ENCODE measurements around the gene ITPR1.

Gene ITPR1

DNA sequence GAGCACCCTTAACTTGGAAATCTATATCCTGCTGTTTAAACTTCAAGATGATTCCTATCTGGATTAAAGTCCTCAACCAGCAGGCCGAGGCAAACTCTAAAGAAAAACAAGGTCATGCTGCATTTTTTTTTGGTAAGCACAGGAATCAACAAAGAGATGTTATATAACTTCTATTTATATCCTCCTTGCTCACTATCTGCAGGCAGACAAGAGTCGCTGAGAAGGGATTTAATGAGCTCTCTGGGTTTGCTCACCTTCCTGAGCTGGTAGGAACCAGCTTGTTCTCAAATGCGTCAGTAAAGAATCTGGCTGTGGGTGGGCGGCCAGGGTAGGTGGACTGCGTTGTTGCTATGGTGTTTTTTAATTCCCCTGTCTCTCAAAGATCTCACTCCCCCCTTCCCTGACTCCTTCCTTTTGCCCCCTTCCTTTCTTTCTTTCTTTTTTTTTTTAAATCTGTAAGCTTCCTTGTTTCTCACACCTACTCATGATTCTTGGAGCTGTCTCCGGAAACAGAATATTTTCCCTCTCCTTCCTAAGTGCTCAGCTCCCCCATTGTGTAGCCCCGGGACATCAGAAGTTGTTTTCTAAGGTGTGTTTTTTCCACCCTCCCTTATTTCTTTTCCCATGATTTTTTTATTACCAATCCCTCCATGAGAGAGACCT is 257.3 kb downstream of the ITPR1 start:
- H3K4me3 ChIP-seq (ENCODE audit: low read depth, low read length): peak overlapping the region; percentile 55
- DNase-seq (ENCODE audit: low read depth): peak; percentile 68
- TF ChIP-seq MYC (IDR thresholded peaks at IDR 0.05; ENCODE audit: low read depth, low read length): 0 out of 2 replicates have a peak, but pooled peaks have one; percentile 14
- TF ChIP-seq, protein P1, sequence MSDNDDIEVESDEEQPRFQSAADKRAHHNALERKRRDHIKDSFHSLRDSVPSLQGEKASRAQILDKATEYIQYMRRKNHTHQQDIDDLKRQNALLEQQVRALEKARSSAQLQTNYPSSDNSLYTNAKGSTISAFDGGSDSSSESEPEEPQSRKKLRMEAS (IDR thresholded peaks at IDR 0.05; ENCODE audit: low read depth, low read length): peak; percentile 37; the same call in 1 of the 2 replicates
- TF ChIP-seq POLR2A (IDR thresholded peaks at IDR 0.05; ENCODE audit: extremely low read depth, insufficient read length): no peak

DNA sequence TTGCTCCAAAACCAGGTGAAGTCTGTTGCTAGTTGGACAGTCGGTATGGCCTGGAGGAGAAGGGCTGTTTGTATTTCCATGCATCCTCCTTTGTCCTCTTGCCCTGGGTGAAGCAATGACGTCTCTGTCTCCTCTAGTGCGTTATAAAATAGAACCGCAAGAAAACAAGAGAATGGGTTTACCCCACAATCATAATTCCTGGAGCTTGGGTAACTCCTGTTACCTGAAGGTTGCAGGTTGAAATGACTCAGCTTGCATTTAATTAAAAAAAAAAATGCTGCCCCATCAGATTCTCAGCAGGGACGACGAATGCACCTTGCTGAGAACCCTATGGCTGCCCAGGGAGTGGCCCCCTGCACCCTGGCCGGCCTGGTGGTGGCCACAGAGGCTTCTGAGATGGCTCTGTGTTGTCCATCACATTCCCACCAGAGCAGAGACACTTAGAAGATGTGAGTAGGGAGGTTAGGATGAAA is 257.9 kb downstream of the ITPR1 start:
- H3K4me3 ChIP-seq (ENCODE audit: low read depth, low read length): peak overlapping the region; percentile 55
- DNase-seq (ENCODE audit: low read depth): peak; percentile 39
- TF ChIP-seq POLR2A (IDR thresholded peaks at IDR 0.05; ENCODE audit: extremely low read depth, insufficient read length): no peak
- TF ChIP-seq, protein P1 (IDR thresholded peaks at IDR 0.05; ENCODE audit: low read depth, low read length): no peak

DNA sequence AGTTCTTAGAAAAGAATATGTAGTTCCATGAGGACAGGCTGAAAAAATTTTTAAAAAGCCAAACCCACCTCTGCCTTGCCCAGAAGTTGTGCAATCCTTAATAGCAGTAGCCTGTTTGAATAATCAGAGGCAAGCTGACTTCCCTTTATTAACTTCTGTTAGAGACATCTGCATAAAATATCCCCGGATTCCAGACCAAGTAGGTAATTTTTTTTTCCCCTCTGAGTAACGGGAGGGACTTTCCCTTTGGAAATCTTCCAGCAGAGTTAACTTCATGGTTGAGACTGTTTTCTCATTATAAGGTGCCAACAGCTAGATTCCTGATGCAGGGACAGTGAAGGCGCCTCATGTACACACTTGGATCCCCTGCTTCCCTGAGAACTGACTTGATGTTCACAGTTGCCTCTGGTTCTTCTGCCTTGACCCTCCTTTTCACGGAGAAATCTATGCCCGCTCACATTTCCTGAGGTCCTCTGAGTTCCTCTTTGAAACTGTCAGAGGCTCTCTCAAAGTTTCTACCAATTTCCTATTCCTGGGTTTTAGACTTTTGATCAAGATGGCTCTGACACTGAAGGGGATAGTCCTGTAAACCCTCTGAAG is 258.5 kb downstream of the ITPR1 start:
- TF ChIP-seq MYC (IDR thresholded peaks at IDR 0.05; ENCODE audit: low read depth, low read length) (no peak), POLR2A (IDR thresholded peaks at IDR 0.05; ENCODE audit: extremely low read depth, insufficient read length) (no peak)
- TF ChIP-seq, protein P1 (IDR thresholded peaks at IDR 0.05; ENCODE audit: low read depth, low read length): no peak
- TF ChIP-seq, protein P2, sequence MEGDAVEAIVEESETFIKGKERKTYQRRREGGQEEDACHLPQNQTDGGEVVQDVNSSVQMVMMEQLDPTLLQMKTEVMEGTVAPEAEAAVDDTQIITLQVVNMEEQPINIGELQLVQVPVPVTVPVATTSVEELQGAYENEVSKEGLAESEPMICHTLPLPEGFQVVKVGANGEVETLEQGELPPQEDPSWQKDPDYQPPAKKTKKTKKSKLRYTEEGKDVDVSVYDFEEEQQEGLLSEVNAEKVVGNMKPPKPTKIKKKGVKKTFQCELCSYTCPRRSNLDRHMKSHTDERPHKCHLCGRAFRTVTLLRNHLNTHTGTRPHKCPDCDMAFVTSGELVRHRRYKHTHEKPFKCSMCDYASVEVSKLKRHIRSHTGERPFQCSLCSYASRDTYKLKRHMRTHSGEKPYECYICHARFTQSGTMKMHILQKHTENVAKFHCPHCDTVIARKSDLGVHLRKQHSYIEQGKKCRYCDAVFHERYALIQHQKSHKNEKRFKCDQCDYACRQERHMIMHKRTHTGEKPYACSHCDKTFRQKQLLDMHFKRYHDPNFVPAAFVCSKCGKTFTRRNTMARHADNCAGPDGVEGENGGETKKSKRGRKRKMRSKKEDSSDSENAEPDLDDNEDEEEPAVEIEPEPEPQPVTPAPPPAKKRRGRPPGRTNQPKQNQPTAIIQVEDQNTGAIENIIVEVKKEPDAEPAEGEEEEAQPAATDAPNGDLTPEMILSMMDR (IDR thresholded peaks at IDR 0.05; ENCODE audit: low read depth, low read length): no peak
- H3K4me3 ChIP-seq (ENCODE audit: low read depth, low read length): peak overlapping the region; percentile 55
- peak; percentile 85 for DNase-seq (ENCODE audit: low read depth)

DNA sequence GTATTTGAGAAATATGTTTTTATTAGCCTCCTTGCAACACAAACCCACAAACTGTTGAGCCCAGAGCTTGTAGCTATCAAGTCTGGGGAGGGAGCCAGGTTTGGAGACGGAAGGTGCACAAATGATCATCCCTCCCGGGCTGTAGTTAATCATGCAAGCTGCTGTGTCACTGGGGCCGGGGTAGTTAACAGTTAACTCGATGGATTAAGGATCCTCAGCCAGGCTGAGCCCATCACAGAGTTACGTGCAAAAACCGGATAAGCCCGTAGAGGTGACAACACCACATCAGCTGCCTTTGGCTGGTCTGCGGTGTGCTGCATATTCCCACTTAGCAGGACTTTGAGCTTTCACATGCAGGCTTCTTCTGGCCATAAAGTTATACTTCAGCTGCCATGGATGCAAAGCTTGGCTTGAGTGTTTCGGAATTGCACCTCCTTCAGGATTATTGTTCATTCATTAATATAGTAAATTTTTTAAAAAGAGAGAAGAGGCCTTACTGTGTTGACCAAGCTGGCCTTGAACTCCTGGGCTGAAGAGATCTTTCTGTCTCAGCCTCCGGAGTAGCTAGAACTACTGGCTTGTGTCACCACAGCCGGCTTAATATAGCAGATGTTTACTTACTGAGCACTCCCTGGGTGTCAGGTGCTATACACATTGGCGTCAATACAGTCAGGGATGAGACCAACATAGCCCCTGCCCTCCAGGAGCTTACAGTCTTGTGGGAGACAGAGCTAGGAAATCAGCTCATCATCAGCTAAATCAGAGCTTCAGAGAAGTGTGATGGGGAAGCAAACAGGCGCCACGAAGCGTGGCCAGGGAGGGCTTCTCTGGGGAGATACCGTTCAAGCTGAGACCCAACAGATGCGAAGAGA is 259.3 kb downstream of the ITPR1 start:
- DNase-seq (ENCODE audit: low read depth): peak; percentile 99
- TF ChIP-seq MYC (IDR thresholded peaks at IDR 0.05; ENCODE audit: low read depth, low read length) (peak; percentile 66), POLR2A (IDR thresholded peaks at IDR 0.05; ENCODE audit: extremely low read depth, insufficient read length) (no peak)
- TF ChIP-seq, protein P2 (IDR thresholded peaks at IDR 0.05; ENCODE audit: low read depth, low read length): no peak
- TF ChIP-seq, protein P1 (IDR thresholded peaks at IDR 0.05; ENCODE audit: low read depth, low read length): peak; percentile 53
- H3K4me3 ChIP-seq (ENCODE audit: low read depth, low read length): peak overlapping the region; percentile 55

DNA sequence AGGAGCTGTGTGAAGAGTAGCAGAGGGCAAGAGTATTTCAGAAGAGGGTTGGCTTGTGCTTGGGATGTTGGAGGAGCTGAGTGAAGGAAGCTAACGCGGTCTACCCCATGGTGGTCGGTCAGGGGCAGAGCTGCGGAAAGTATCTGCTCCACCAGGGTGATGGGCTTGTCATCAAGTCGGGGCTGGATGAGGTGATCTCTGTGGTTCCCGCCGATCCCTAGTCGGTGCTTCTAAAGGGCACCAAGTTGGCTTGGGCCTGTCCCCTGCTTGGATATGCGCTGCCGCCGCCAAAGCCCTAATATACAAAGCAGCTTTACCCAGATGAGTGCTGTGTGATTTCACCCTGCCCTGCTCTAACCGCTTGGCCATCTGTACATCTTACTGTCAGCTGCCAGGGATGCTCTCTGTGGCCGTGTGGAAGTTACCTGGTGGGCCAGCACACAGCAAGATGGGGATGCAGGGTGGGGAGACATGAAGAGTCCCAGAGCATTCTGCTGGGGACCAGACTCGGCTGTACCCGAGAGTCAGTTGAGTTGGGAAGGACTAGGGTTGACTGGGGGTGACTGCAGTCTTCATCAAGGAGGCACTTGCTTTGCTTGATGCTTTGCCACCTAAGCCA is 260.0 kb downstream of the ITPR1 start:
- TF ChIP-seq, protein P2 (IDR thresholded peaks at IDR 0.05; ENCODE audit: low read depth, low read length): no peak
- no peak for TF ChIP-seq MYC (IDR thresholded peaks at IDR 0.05; ENCODE audit: low read depth, low read length)
- no peak for TF ChIP-seq POLR2A (IDR thresholded peaks at IDR 0.05; ENCODE audit: extremely low read depth, insufficient read length)
- TF ChIP-seq, protein P1 (IDR thresholded peaks at IDR 0.05; ENCODE audit: low read depth, low read length): no peak
- DNase-seq (ENCODE audit: low read depth): no peak
- no peak overlapping the region for H3K4me3 ChIP-seq (ENCODE audit: low read depth, low read length)

Measured in NB4 (cell line).